Measurements from ENCODE around the gene MYCL.

MYCL gene

DNA sequence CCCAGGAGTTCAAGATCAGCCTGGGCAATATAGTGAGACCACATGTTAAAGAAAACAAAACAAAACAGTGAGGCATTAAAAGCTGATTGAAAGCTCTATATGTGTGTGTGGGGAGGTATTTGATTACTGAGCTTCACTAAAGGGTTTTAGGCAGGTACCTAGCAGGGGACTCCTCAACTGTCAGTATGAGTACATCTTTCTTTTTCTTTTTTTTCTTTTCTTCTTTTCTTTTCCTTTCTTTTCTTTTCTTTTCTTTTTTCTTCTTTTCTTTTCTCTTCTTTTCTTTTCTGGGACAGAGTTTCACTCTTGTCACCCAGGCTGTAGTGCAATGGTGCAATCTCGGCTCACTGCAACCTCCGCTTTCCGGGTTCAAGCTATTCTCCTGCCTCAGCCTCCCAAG, 8.5 kb upstream of the MYCL start:
- Histone ChIP-seq H3K27ac (no peak overlapping the region), H3K36me3 (replicated peaks) (no peaks in the 10 kb centered on the region), H3K4me3 (ENCODE audit: low read depth, low read length) (no peak overlapping the region), H3K27me3 (replicated peaks) (no peaks in the 10 kb centered on the region)
- no peak for DNase-seq
- TF ChIP-seq CTCF (IDR thresholded peaks at IDR 0.05; ENCODE audit: low read depth, low read length, missing control alignments) = no peak
- in situ Hi-C loops (cut with HindIII; ENCODE audit: low pct_ligation_motif_present, low sequenced_read_pairs) = no loop called here

DNA sequence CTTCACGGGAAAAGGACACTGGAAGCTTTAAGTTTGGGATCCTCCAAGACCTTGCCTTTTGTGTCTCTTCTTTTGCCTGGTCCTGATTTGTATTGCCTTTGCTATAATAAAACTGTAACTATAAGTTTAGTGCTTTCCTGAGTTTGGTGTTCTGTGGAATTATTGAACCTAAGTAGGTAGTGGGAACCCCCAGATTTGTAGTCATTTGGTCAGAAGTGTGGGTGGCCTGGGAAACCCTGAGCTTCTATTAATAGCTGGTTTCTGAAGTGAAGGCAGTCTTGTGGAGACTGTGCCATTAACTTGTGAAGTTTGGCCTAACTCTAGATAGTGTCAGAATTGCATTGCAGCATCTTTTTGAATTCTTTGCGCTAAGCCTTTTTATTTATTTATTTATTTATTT, 6.8 kb upstream of the MYCL start:
- in situ Hi-C loops (cut with HindIII; ENCODE audit: low pct_ligation_motif_present, low sequenced_read_pairs) = no loop called here
- H3K27me3 ChIP-seq (replicated peaks) = peaks cover under 1% of the 10 kb centered on the region
- H3K4me3 ChIP-seq (ENCODE audit: low read depth, low read length) = no peak overlapping the region
- no peaks in the 10 kb centered on the region for H3K36me3 ChIP-seq (replicated peaks)
- no peak overlapping the region for H3K27ac ChIP-seq
- no peak for TF ChIP-seq CTCF (IDR thresholded peaks at IDR 0.05; ENCODE audit: low read depth, low read length, missing control alignments)
- no peak for DNase-seq

GRCh38 chr1:39907528-39908453, 6.1 kb upstream of the MYCL start:
- H3K4me3 ChIP-seq (ENCODE audit: low read depth, low read length) = no peak overlapping the region
- no peak for DNase-seq
- H3K36me3 ChIP-seq (replicated peaks) = no peaks in the 10 kb centered on the region
- no peak for TF ChIP-seq CTCF (IDR thresholded peaks at IDR 0.05; ENCODE audit: low read depth, low read length, missing control alignments)
- in situ Hi-C loops (cut with HindIII; ENCODE audit: low pct_ligation_motif_present, low sequenced_read_pairs) = no loop called here
- H3K27ac ChIP-seq = no peak overlapping the region
- peaks cover 8% of the 10 kb centered on the region for H3K27me3 ChIP-seq (replicated peaks)

DNA sequence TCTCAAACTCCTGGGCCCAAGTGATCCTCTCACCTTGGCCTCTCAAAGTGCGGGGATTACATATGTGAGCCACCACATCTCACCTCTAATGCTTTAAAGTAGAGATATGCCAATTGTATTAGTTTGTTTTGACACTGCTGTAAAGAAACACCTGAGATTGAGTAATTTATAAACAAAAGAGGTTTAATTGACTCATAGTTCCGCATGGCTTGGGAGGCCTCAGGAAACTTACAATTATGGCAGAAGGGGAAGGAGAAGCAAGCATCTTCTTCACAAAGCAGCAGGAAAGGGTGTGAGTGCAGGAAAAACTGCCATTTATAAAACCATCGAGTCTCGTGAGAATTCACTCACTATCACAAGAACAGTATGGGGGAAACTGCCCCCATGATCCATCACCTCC, 3.5 kb upstream of the MYCL start:
- DNase-seq = no peak
- in situ Hi-C loops (cut with HindIII; ENCODE audit: low pct_ligation_motif_present, low sequenced_read_pairs) = no loop called here
- TF ChIP-seq CTCF (IDR thresholded peaks at IDR 0.05; ENCODE audit: low read depth, low read length, missing control alignments) = no peak
- H3K27ac ChIP-seq = no peak overlapping the region
- no peak overlapping the region for H3K4me3 ChIP-seq (ENCODE audit: low read depth, low read length)
- H3K36me3 ChIP-seq (replicated peaks) = no peaks in the 10 kb centered on the region
- peaks cover 9% of the 10 kb centered on the region for H3K27me3 ChIP-seq (replicated peaks)

GRCh38 chr1:39902460-39902807, 717 bp upstream of the MYCL start:
- H3K36me3 ChIP-seq (replicated peaks) = no peaks in the 10 kb centered on the region
- DNase-seq = no peak
- TF ChIP-seq CTCF (IDR thresholded peaks at IDR 0.05; ENCODE audit: low read depth, low read length, missing control alignments) = no peak
- in situ Hi-C loops (cut with HindIII; ENCODE audit: low pct_ligation_motif_present, low sequenced_read_pairs) = no loop called here
- H3K4me3 ChIP-seq (ENCODE audit: low read depth, low read length) = peak overlapping the region; percentile 60
- peaks cover 9% of the 10 kb centered on the region for H3K27me3 ChIP-seq (replicated peaks)
- no peak overlapping the region for H3K27ac ChIP-seq

DNA sequence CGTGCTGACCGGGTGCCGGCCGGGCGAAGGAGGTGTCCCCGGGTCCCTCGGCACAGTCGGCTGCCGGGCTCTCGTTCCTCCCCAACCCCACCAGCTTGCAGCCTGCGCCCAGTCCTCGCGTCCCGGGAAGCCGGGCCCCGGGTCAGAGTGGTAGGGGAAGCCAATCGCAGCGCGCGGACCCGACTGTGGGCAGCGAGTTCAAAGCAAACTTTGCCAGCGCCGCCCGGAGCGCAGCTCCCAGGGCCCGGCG, 328 bp downstream of the MYCL start:
- in situ Hi-C loops (cut with HindIII; ENCODE audit: low pct_ligation_motif_present, low sequenced_read_pairs) = no loop called here
- peak; percentile 16 for DNase-seq
- Histone ChIP-seq H3K27me3 (replicated peaks) (peaks cover 9% of the 10 kb centered on the region), H3K27ac (no peak overlapping the region), H3K4me3 (ENCODE audit: low read depth, low read length) (peak overlapping the region; percentile 60), H3K36me3 (replicated peaks) (no peaks in the 10 kb centered on the region)
- TF ChIP-seq CTCF (IDR thresholded peaks at IDR 0.05; ENCODE audit: low read depth, low read length, missing control alignments) = no peak
